ENCODE results near the gene FTO. TPM values are rescaled to one million over a fixed set of nuclear protein-coding genes. Genes with fewer than 3 reads are reported as not detected.

Gene FTO
- polyA plus RNA-seq, 1 donor from 2014 or later = 80.1 TPM

DNA sequence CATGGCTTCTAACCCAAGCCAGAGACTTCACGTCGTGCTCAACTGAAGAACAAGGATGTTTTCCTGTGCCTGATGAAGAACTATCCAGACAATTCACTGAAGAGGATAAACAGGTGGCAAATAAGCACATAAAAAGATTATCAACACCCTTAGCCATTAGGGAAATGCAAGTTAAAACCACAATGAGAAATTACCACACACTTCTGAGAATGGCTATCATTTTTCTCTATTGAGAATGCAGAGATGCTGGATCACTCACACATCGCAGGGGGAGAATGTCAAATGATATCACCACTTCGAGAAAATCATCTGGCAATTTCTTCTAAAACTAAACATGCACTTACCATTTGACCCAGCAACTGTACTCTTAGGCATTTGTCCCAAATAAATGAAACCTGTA, 419.8 kb downstream of the FTO start:
- no peak overlapping the region for H3K9ac ChIP-seq (ENCODE audit: low read length)
- TF ChIP-seq EP300 (conservative IDR thresholded peaks at IDR 0.05; ENCODE audit: poor library complexity, severe bottlenecking) (no peak), POLR2AphosphoS5 (IDR thresholded peaks at IDR 0.05) (no peak), TAF1 (IDR thresholded peaks at IDR 0.05; ENCODE audit: low read depth) (no peak), SMC3 (conservative IDR thresholded peaks at IDR 0.05; ENCODE audit: poor library complexity) (no peak), CTCF (IDR thresholded peaks at IDR 0.05; ENCODE audit: poor library complexity, severe bottlenecking) (no peak), RAD21 (conservative IDR thresholded peaks at IDR 0.05) (no peak), EZH2 (IDR thresholded peaks at IDR 0.05; ENCODE audit: borderline replicate concordance, insufficient read depth, low read length, poor library complexity, severe bottlenecking) (no peak), MXI1 (conservative IDR thresholded peaks at IDR 0.05; ENCODE audit: poor library complexity, severe bottlenecking) (no peak)
- TF ChIP-seq, protein P1, sequence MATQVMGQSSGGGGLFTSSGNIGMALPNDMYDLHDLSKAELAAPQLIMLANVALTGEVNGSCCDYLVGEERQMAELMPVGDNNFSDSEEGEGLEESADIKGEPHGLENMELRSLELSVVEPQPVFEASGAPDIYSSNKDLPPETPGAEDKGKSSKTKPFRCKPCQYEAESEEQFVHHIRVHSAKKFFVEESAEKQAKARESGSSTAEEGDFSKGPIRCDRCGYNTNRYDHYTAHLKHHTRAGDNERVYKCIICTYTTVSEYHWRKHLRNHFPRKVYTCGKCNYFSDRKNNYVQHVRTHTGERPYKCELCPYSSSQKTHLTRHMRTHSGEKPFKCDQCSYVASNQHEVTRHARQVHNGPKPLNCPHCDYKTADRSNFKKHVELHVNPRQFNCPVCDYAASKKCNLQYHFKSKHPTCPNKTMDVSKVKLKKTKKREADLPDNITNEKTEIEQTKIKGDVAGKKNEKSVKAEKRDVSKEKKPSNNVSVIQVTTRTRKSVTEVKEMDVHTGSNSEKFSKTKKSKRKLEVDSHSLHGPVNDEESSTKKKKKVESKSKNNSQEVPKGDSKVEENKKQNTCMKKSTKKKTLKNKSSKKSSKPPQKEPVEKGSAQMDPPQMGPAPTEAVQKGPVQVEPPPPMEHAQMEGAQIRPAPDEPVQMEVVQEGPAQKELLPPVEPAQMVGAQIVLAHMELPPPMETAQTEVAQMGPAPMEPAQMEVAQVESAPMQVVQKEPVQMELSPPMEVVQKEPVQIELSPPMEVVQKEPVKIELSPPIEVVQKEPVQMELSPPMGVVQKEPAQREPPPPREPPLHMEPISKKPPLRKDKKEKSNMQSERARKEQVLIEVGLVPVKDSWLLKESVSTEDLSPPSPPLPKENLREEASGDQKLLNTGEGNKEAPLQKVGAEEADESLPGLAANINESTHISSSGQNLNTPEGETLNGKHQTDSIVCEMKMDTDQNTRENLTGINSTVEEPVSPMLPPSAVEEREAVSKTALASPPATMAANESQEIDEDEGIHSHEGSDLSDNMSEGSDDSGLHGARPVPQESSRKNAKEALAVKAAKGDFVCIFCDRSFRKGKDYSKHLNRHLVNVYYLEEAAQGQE (IDR thresholded peaks at IDR 0.05; ENCODE audit: borderline replicate concordance) = no peak

GRCh38 chr16:54125751-54126655, 422.0 kb downstream of the FTO start:
- Histone ChIP-seq H2AFZ (ENCODE audit: low read depth, low read length) (no peak overlapping the region), H3K79me2 (replicated peaks; ENCODE audit: insufficient read depth, low read length) (no peaks in the 10 kb centered on the region), H3K9ac (ENCODE audit: low read length) (no peak overlapping the region), H3K9me3 (ENCODE audit: low read length) (no peaks in the 10 kb centered on the region), H3F3A (ENCODE audit: insufficient read depth, low read length, poor library complexity, severe bottlenecking) (no peaks in the 10 kb centered on the region), H3K36me3 (ENCODE audit: insufficient read depth, low read length) (no peaks in the 10 kb centered on the region), H3K4me2 (ENCODE audit: low read length) (no peak overlapping the region), H3K4me3 (ENCODE audit: low read length) (no peak overlapping the region), H3K27me3 (ENCODE audit: insufficient read depth, low read depth, low read length) (no peaks in the 10 kb centered on the region), H4K20me1 (ENCODE audit: insufficient read depth) (no peaks in the 10 kb centered on the region), H3K27ac (ENCODE audit: low read length) (no peak overlapping the region), H3K9me2 (ENCODE audit: insufficient read depth, low read length) (no peaks in the 10 kb centered on the region)
- TF ChIP-seq SMC3 (conservative IDR thresholded peaks at IDR 0.05; ENCODE audit: poor library complexity) (no peak), EP300 (conservative IDR thresholded peaks at IDR 0.05; ENCODE audit: poor library complexity, severe bottlenecking) (no peak)

More for the DNA sequence above, 419.8 kb downstream of the FTO start:
- no peak overlapping the region for H3K4me3 ChIP-seq (ENCODE audit: low read length)
- H3K9me2 ChIP-seq (ENCODE audit: insufficient read depth, low read length) = no peaks in the 10 kb centered on the region
- H3F3A ChIP-seq (ENCODE audit: insufficient read depth, low read length, poor library complexity, severe bottlenecking) = no peaks in the 10 kb centered on the region
- no peak overlapping the region for H3K4me2 ChIP-seq (ENCODE audit: low read length)
- H3K27me3 ChIP-seq (ENCODE audit: insufficient read depth, low read depth, low read length) = no peaks in the 10 kb centered on the region
- no peaks in the 10 kb centered on the region for H3K79me2 ChIP-seq (replicated peaks; ENCODE audit: insufficient read depth, low read length)
- no peaks in the 10 kb centered on the region for H4K20me1 ChIP-seq (ENCODE audit: insufficient read depth)
- H3K9me3 ChIP-seq (ENCODE audit: low read length) = no peaks in the 10 kb centered on the region
- no peak overlapping the region for H2AFZ ChIP-seq (ENCODE audit: low read depth, low read length)
- no peak overlapping the region for H3K27ac ChIP-seq (ENCODE audit: low read length)
- no peaks in the 10 kb centered on the region for H3K36me3 ChIP-seq (ENCODE audit: insufficient read depth, low read length)

Measured in neural cell (in vitro differentiated cells).